ENCODE data around the gene MASP1. TPM values are rescaled to one million over a fixed set of nuclear protein-coding genes. Genes with fewer than 3 reads are reported as not detected.

The MASP1 gene
- total RNA-seq: 1 to 10 TPM; 1.0 to 6.0 (median 2.4) TPM

GRCh38 chr3:187291512-187292132 is at the start of gene MASP1:
TSS of gene MASP1 (minus strand) at chr3:187291737. CDS start at chr3:187291632, 105 bp downstream.
- H3K9me3 ChIP-seq: no peaks in the 10 kb centered on the region
- peaks cover 27% of the 10 kb centered on the region for H3K4me1 ChIP-seq
- no peaks in the 10 kb centered on the region for H3K36me3 ChIP-seq
- DNase-seq (ENCODE audit: low spot score in 2 of 2): no peak
- TF ChIP-seq POLR2AphosphoS5 (IDR thresholded peaks at IDR 0.05) (no peak), CTCF (IDR thresholded peaks at IDR 0.05) (no peak), POLR2A (IDR thresholded peaks at IDR 0.05) (no peak), EP300 (IDR thresholded peaks at IDR 0.05) (no peak)
- peak within 1 kb of the TSS; percentile 28 for H3K27ac ChIP-seq
- H3K27me3 ChIP-seq: no peaks in the 10 kb centered on the region
- peak within 1 kb of the TSS; percentile 37 for H3K4me3 ChIP-seq
- 18% methylated on average over 10 of the region's 10 CpGs for WGBS

GRCh38 chr3:187340578-187340977 is 49.0 kb upstream of the MASP1 start:
- WGBS: 100% methylated on average over 1 of the region's 1 CpG
- TF ChIP-seq EP300 (IDR thresholded peaks at IDR 0.05) (no peak), CTCF (IDR thresholded peaks at IDR 0.05) (no peak), POLR2AphosphoS5 (IDR thresholded peaks at IDR 0.05) (no peak), POLR2A (IDR thresholded peaks at IDR 0.05) (no peak)
- Histone ChIP-seq H3K4me1 (no peaks in the 10 kb centered on the region), H3K4me3 (no peak overlapping the region), H3K36me3 (no peaks in the 10 kb centered on the region), H3K9me3 (no peaks in the 10 kb centered on the region), H3K27me3 (peaks cover 8% of the 10 kb centered on the region), H3K27ac (no peak overlapping the region)
- DNase-seq (ENCODE audit: low spot score in 2 of 2): no peak

GRCh38 chr3:187336322-187336721 is 44.8 kb upstream of the MASP1 start:
- no peaks in the 10 kb centered on the region for H3K4me1 ChIP-seq
- no peaks in the 10 kb centered on the region for H3K36me3 ChIP-seq
- no peak for DNase-seq (ENCODE audit: low spot score in 2 of 2)
- no peaks in the 10 kb centered on the region for H3K27me3 ChIP-seq
- no peak overlapping the region for H3K27ac ChIP-seq
- 47% methylated on average over 3 of the region's 3 CpGs for WGBS
- no peak overlapping the region for H3K4me3 ChIP-seq
- TF ChIP-seq POLR2AphosphoS5 (IDR thresholded peaks at IDR 0.05): no peak
- H3K9me3 ChIP-seq: no peaks in the 10 kb centered on the region

GRCh38 chr3:187334904-187335303 is 43.4 kb upstream of the MASP1 start:
- Histone ChIP-seq H3K27me3 (no peaks in the 10 kb centered on the region), H3K4me1 (no peaks in the 10 kb centered on the region), H3K9me3 (no peaks in the 10 kb centered on the region), H3K27ac (no peak overlapping the region), H3K36me3 (no peaks in the 10 kb centered on the region), H3K4me3 (no peak overlapping the region)
- WGBS: 91% methylated on average over 4 of the region's 4 CpGs
- TF ChIP-seq CTCF (IDR thresholded peaks at IDR 0.05) (no peak), POLR2AphosphoS5 (IDR thresholded peaks at IDR 0.05) (no peak), POLR2A (IDR thresholded peaks at IDR 0.05) (no peak), EP300 (IDR thresholded peaks at IDR 0.05) (no peak)
- DNase-seq (ENCODE audit: low spot score in 2 of 2): no peak

GRCh38 chr3:187328691-187329090 is 37.2 kb upstream of the MASP1 start:
- DNase-seq (ENCODE audit: low spot score in 2 of 2): no peak
- Histone ChIP-seq H3K9me3 (no peaks in the 10 kb centered on the region), H3K36me3 (no peaks in the 10 kb centered on the region), H3K27ac (no peak overlapping the region), H3K27me3 (no peaks in the 10 kb centered on the region), H3K4me3 (no peak overlapping the region), H3K4me1 (no peaks in the 10 kb centered on the region)
- TF ChIP-seq CTCF (IDR thresholded peaks at IDR 0.05) (no peak), EP300 (IDR thresholded peaks at IDR 0.05) (no peak), POLR2A (IDR thresholded peaks at IDR 0.05) (no peak), POLR2AphosphoS5 (IDR thresholded peaks at IDR 0.05) (no peak)
- WGBS: 95% methylated on average over 3 of the region's 3 CpGs

- 68% methylated on average over 2 of the region's 2 CpGs for WGBS
- no peaks in the 10 kb centered on the region for H3K36me3 ChIP-seq
- TF ChIP-seq CTCF (IDR thresholded peaks at IDR 0.05) (no peak), POLR2AphosphoS5 (IDR thresholded peaks at IDR 0.05) (no peak), EP300 (IDR thresholded peaks at IDR 0.05) (no peak), POLR2A (IDR thresholded peaks at IDR 0.05) (no peak)
- no peaks in the 10 kb centered on the region for H3K27me3 ChIP-seq
- no peaks in the 10 kb centered on the region for H3K9me3 ChIP-seq
- H3K4me3 ChIP-seq: no peak overlapping the region
- no peaks in the 10 kb centered on the region for H3K4me1 ChIP-seq
- DNase-seq (ENCODE audit: low spot score in 2 of 2): no peak
- no peak overlapping the region for H3K27ac ChIP-seq
These were observed 36.3 kb upstream of the MASP1 start for GRCh38 chr3:187327845-187328244.

Data from suprapubic skin (tissue), 4 donors.